GM10266 (cell line): Measurements from ENCODE around the gene MED22.

Experiments
- DNase-seq: peaks from one replicate; pipeline ENCODE4 v3.0.0; 2012; ENCODE audit errors: extremely low spot score
- TF ChIP-seq, protein P1 (sequence below): IDR thresholded peaks from 2 replicates; pipeline ENCODE4 v1.5.1; 2012; ENCODE audit warnings: mild to moderate bottlenecking, low read depth; ENCODE audit not compliant: control insufficient read depth, insufficient read depth; ENCODE audit errors: missing control alignments

The MED22 gene

GRCh38 chr9:133309608-133310007 lies 38.3 kb downstream of the MED22 start:
- TF ChIP-seq, protein P1, sequence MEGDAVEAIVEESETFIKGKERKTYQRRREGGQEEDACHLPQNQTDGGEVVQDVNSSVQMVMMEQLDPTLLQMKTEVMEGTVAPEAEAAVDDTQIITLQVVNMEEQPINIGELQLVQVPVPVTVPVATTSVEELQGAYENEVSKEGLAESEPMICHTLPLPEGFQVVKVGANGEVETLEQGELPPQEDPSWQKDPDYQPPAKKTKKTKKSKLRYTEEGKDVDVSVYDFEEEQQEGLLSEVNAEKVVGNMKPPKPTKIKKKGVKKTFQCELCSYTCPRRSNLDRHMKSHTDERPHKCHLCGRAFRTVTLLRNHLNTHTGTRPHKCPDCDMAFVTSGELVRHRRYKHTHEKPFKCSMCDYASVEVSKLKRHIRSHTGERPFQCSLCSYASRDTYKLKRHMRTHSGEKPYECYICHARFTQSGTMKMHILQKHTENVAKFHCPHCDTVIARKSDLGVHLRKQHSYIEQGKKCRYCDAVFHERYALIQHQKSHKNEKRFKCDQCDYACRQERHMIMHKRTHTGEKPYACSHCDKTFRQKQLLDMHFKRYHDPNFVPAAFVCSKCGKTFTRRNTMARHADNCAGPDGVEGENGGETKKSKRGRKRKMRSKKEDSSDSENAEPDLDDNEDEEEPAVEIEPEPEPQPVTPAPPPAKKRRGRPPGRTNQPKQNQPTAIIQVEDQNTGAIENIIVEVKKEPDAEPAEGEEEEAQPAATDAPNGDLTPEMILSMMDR = no peak
- DNase-seq = no peak

DNA sequence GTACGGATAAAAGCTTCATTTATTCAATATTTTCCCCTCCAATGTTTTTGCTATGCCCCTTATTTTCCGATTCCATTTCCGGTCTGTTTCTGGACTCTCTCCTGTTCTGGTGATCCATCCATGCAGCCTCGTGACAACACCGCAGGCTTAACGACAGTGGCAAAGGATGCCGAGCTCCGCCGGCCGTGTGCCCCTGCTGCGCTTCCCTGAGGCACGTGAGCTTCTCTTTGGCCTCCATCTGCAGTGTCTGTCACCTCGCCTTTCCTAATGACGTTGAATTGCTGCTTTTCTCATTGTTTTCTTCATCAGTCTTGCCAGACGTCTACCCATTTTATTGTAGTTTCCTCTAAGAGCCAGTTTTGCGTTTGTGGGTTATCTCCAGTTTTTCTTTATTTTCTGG lies 40.6 kb downstream of the MED22 start:
- no peak for DNase-seq
- TF ChIP-seq, protein P1 = no peak

GRCh38 chr9:133306242-133307204 lies 41.4 kb downstream of the MED22 start:
- DNase-seq = no peak
- TF ChIP-seq, protein P1 = no peak

DNA sequence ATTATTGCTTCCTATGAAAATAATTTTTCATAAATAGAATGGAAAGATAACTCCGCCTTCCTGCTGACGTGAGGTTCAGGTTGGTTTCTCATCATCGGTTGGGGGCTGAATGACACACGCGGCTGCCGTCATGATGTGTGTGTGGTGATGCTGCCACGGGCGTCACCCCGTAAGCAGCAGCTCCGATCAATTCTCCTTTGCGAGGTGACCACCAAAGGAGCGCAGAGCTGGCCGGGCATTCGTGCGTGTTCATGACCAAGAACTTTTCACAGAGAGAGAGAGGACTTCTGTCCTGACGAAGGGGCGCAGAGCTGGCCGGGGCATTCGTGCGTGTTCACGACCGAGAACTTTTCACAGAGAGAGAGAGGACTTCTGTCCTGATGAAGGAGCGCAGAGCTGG lies 42.2 kb downstream of the MED22 start:
- TF ChIP-seq, protein P1 = no peak
- DNase-seq = no peak

- TF ChIP-seq, protein P1 = no peak
- no peak for DNase-seq
These were observed 43.2 kb downstream of the MED22 start for GRCh38 chr9:133304477-133305377.

GRCh38 chr9:133304158-133304470 lies 43.8 kb downstream of the MED22 start:
- no peak for DNase-seq
- TF ChIP-seq, protein P1 = no peak
